Measurements from ENCODE around the gene UHMK1.
"Not testable (repeated sequence)": the region's sequence is repeated elsewhere in the genome, so short reads cannot be mapped to it uniquely, and the experiment has no call there.

Gene UHMK1

GRCh38 chr1:162568802-162569201 is 71.2 kb downstream of the UHMK1 start:
- DNase-seq = no peak

- DNase-seq = no peak
These were observed 73.1 kb downstream of the UHMK1 start for GRCh38 chr1:162570718-162571117.

GRCh38 chr1:162571121-162571520 is 73.5 kb downstream of the UHMK1 start:
- not testable (repeated sequence) for DNase-seq

- DNase-seq = no peak
These were observed 74.1 kb downstream of the UHMK1 start for GRCh38 chr1:162571696-162572095.

GRCh38 chr1:162573136-162573535 is 75.5 kb downstream of the UHMK1 start:
- DNase-seq = no peak

GRCh38 chr1:162578071-162578700 is 80.6 kb downstream of the UHMK1 start:
- no peak for DNase-seq

GRCh38 chr1:162578936-162579335 is 81.3 kb downstream of the UHMK1 start:
- no peak for DNase-seq

Data from stimulated activated naive CD4-positive, alpha-beta T cell (primary cell).